K562 (cell line): ENCODE results near the gene TRIM25. TPM values are rescaled to one million over a fixed set of nuclear protein-coding genes. Genes with fewer than 3 reads are reported as not detected.

Experiments used
- ADNP ChIP-seq: fragments of 200-800 bp; sonication (Bioruptor generic); IDR thresholded peaks from 2 replicates; pipeline ENCODE4 v1.6.1; 2016; ENCODE audit warnings: missing genetic modification characterization, missing compliant biosample characterization
- E2F4 ChIP-seq: sonication (generic); formaldehyde crosslinking; IDR thresholded peaks from 2 replicates; pipeline ENCODE4 v1.8.0; 2022; ENCODE audit warnings: mild to moderate bottlenecking, low read depth, missing genetic modification reagents
- PYGO2 ChIP-seq: fragments of 450-650 bp; IDR thresholded peaks from 2 replicates; pipeline ENCODE4 v1.6.1; 2016; ENCODE audit warnings: mild to moderate bottlenecking, missing genetic modification characterization, moderate library complexity, missing compliant biosample characterization
- SMARCE1 ChIP-seq: fragments of 450-650 bp; IDR thresholded peaks from 2 replicates; pipeline ENCODE4 v1.7.1; 2016; ENCODE audit warnings: mild to moderate bottlenecking
- TFE3 ChIP-seq: fragments of 450-650 bp; formaldehyde crosslinking; IDR thresholded peaks from 2 replicates; pipeline ENCODE4 v1.4.0; 2020; ENCODE audit warnings: mild to moderate bottlenecking, mixed read lengths
- YY1 ChIP-seq, 3 experiments: IDR thresholded peaks; 2 replicates each; pipeline ENCODE4 v1.6.1; 2011; ENCODE audit warnings: low read length in 2 of 3, mild to moderate bottlenecking in 2 of 3, moderate library complexity in 2 of 3, borderline replicate concordance in 1 of 3, control low read depth in 1 of 3, low read depth in 1 of 3; ENCODE audit not compliant: insufficient read depth in 3 of 3, insufficient replicate concordance in 2 of 3, control insufficient read depth in 1 of 3, insufficient read length in 1 of 3; ENCODE audit errors: extremely low read depth in 1 of 3
- polyA plus RNA-seq, 8 experiments: library from polyadenylated mRNA; depleted of rRNA in 4 of 8; stranded (reverse) in 5 of 8; unstranded in 3 of 8; fragments of >200 nt; fragmentation: Nextera tagmentation in 2 of 8; fragmentation: Illumina TruSeq in 1 of 8; extraction: Ambion mirVana in 2 of 8; extraction: Trizol in 1 of 8; gene quantifications; 2 replicates each; pipeline versions ENCODE4 v1.2.1 to v1.2.3, GENCODE V29; 2011 to 2014; ENCODE audit warnings: inconsistent platforms in 1 of 8, missing spikeins in 1 of 8
- total RNA-seq, 7 experiments: library from RNA; depleted of rRNA in 6 of 7; stranded (reverse); fragments of >200 nt in 6 of 7; fragmentation: Illumina TruSeq in 2 of 7; extraction: Trizol in 2 of 7; gene quantifications; 2 replicates each; pipeline versions ENCODE4 v1.2.1 to v1.2.3, GENCODE V29; 2011 to 2021; ENCODE audit warnings: low replicate concordance in 1 of 7
- TF ChIP-seq, protein P1 (sequence below): fragments of 250-450 bp; sonication (Bioruptor Pico); IDR thresholded peaks from 2 replicates; pipeline ENCODE4 v1.8.0; 2022; ENCODE audit warnings: inconsistent platforms
- TF ChIP-seq, protein P2 (sequence below): fragments of 200-800 bp; sonication (Bioruptor generic); IDR thresholded peaks from 2 replicates; pipeline ENCODE4 v1.6.1; 2016; ENCODE audit warnings: missing genetic modification characterization, missing compliant biosample characterization

Gene TRIM25
- total and polyA plus RNA-seq, 9 of the 15 experiments (the other 6 are each of a cell fraction or from before 2014, with no cell fraction given), result 5.9 to 49.5 (median 24.5) TPM

- TF ChIP-seq ADNP (tag) (no peak), E2F4 (CRISPR knock-in tag) (no peak), SMARCE1 (no peak), YY1 (IDR thresholded peaks at IDR 0.05; ENCODE audit: borderline replicate concordance in 1 of 3, control insufficient read depth in 1 of 3, extremely low read depth in 1 of 3, insufficient read depth in 3 of 3, insufficient read length in 1 of 3, insufficient replicate concordance in 2 of 3, low read depth in 1 of 3, low read length in 2 of 3) (peak in 2 of 3 experiments; percentile 57 to 72), TFE3 (CRISPR knock-in tag) (peak; percentile 98), PYGO2 (tag) (no peak)
- TF ChIP-seq, protein P1, sequence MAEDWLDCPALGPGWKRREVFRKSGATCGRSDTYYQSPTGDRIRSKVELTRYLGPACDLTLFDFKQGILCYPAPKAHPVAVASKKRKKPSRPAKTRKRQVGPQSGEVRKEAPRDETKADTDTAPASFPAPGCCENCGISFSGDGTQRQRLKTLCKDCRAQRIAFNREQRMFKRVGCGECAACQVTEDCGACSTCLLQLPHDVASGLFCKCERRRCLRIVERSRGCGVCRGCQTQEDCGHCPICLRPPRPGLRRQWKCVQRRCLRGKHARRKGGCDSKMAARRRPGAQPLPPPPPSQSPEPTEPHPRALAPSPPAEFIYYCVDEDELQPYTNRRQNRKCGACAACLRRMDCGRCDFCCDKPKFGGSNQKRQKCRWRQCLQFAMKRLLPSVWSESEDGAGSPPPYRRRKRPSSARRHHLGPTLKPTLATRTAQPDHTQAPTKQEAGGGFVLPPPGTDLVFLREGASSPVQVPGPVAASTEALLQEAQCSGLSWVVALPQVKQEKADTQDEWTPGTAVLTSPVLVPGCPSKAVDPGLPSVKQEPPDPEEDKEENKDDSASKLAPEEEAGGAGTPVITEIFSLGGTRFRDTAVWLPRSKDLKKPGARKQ, result no peak
- TF ChIP-seq, protein P2, sequence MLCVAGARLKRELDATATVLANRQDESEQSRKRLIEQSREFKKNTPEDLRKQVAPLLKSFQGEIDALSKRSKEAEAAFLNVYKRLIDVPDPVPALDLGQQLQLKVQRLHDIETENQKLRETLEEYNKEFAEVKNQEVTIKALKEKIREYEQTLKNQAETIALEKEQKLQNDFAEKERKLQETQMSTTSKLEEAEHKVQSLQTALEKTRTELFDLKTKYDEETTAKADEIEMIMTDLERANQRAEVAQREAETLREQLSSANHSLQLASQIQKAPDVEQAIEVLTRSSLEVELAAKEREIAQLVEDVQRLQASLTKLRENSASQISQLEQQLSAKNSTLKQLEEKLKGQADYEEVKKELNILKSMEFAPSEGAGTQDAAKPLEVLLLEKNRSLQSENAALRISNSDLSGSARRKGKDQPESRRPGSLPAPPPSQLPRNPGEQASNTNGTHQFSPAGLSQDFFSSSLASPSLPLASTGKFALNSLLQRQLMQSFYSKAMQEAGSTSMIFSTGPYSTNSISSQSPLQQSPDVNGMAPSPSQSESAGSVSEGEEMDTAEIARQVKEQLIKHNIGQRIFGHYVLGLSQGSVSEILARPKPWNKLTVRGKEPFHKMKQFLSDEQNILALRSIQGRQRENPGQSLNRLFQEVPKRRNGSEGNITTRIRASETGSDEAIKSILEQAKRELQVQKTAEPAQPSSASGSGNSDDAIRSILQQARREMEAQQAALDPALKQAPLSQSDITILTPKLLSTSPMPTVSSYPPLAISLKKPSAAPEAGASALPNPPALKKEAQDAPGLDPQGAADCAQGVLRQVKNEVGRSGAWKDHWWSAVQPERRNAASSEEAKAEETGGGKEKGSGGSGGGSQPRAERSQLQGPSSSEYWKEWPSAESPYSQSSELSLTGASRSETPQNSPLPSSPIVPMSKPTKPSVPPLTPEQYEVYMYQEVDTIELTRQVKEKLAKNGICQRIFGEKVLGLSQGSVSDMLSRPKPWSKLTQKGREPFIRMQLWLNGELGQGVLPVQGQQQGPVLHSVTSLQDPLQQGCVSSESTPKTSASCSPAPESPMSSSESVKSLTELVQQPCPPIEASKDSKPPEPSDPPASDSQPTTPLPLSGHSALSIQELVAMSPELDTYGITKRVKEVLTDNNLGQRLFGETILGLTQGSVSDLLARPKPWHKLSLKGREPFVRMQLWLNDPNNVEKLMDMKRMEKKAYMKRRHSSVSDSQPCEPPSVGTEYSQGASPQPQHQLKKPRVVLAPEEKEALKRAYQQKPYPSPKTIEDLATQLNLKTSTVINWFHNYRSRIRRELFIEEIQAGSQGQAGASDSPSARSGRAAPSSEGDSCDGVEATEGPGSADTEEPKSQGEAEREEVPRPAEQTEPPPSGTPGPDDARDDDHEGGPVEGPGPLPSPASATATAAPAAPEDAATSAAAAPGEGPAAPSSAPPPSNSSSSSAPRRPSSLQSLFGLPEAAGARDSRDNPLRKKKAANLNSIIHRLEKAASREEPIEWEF (CRISPR knock-in tag), result no peak
These were observed at the start of gene TRIM25 (continued) for GRCh38 chr17:56913867-56914580.
